ENCODE results near the gene SPTY2D1.

GRCh38 chr11:18671246-18671645 is 37.1 kb upstream of the SPTY2D1 start:
- TF ChIP-seq, protein P1, sequence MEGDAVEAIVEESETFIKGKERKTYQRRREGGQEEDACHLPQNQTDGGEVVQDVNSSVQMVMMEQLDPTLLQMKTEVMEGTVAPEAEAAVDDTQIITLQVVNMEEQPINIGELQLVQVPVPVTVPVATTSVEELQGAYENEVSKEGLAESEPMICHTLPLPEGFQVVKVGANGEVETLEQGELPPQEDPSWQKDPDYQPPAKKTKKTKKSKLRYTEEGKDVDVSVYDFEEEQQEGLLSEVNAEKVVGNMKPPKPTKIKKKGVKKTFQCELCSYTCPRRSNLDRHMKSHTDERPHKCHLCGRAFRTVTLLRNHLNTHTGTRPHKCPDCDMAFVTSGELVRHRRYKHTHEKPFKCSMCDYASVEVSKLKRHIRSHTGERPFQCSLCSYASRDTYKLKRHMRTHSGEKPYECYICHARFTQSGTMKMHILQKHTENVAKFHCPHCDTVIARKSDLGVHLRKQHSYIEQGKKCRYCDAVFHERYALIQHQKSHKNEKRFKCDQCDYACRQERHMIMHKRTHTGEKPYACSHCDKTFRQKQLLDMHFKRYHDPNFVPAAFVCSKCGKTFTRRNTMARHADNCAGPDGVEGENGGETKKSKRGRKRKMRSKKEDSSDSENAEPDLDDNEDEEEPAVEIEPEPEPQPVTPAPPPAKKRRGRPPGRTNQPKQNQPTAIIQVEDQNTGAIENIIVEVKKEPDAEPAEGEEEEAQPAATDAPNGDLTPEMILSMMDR (IDR thresholded peaks at IDR 0.05): no peak
- TF ChIP-seq POLR2A (IDR thresholded peaks at IDR 0.05): no peak
